Vagina (tissue), 2 donors: ENCODE data around the gene RPUSD1. TPM values are rescaled to one million over a fixed set of nuclear protein-coding genes. Genes with fewer than 3 reads are reported as not detected.
A peak's percentile ranks its signal among the peaks of the same experiment; 100 is the strongest.
"Not testable (repeated sequence)": the region's sequence is repeated elsewhere in the genome, so short reads cannot be mapped to it uniquely, and the experiment has no call there.

Source experiments
- DNase-seq, 2 donors: peaks; one replicate each; pipeline ENCODE4 v3.0.0-alpha.2; 2017; ENCODE audit errors: extremely low spot score in 2 of 2
- H3K27ac ChIP-seq: fragments of 200-600 bp; sonication (generic); one replicate; pipeline ENCODE4 v1.5.1; 2019
- H3K27me3 ChIP-seq: fragments of 200-600 bp; sonication (generic); one replicate; pipeline ENCODE4 v1.5.1; 2019
- H3K36me3 ChIP-seq, 2 donors: fragments of 200-600 bp; sonication (generic); one replicate each; pipeline ENCODE4 v1.5.1; 2017 to 2019
- H3K4me1 ChIP-seq: fragments of 200-600 bp; sonication (generic); one replicate; pipeline ENCODE4 v1.5.1; 2019
- H3K4me3 ChIP-seq, 2 donors: fragments of 200-600 bp; sonication (generic); 1 replicate in 1 of 2; 2 replicates in 1 of 2; pipeline ENCODE4 v1.5.1; 2016 to 2019
- H3K9me3 ChIP-seq: fragments of 200-600 bp; sonication (generic); one replicate; pipeline ENCODE4 v1.5.1; 2019
- POLR2A ChIP-seq, 2 donors: fragments of 450-650 bp; IDR thresholded peaks; one replicate each; pipeline ENCODE4 v1.6.1; 2017; ENCODE audit warnings: antibody characterized with exemption in 2 of 2, mild to moderate bottlenecking in 2 of 2, moderate library complexity in 2 of 2
- POLR2AphosphoS5 ChIP-seq, 2 donors: sonication (generic); formaldehyde crosslinking; IDR thresholded peaks; one replicate each; pipeline ENCODE4 v1.9.0; 2017; ENCODE audit warnings: antibody characterized with exemption in 2 of 2, mild to moderate bottlenecking in 2 of 2, low read depth in 1 of 2; ENCODE audit not compliant: insufficient read depth in 1 of 2
- intact Hi-C: fragments of 100-400 bp; cut with DNase I; formaldehyde crosslinking; loops from one replicate; pipeline ENCODE4 v1.15.1; 2023
- total RNA-seq: library from RNA; depleted of rRNA; stranded (reverse); fragments of >200 nt; gene quantifications from one replicate; pipeline ENCODE4 v1.2.3, GENCODE V29; 2016
- TF ChIP-seq, protein P1 (sequence below), 3 experiments: fragments of 450-650 bp in 2 of 3; fragments of 200-600 bp in 1 of 3; sonication (generic) in 1 of 3; IDR thresholded peaks; one replicate each; pipeline ENCODE4 v1.5.1; 2017 to 2019; ENCODE audit warnings: antibody characterized with exemption in 3 of 3, mild to moderate bottlenecking in 2 of 3, moderate library complexity in 2 of 3

The RPUSD1 gene, protein sequence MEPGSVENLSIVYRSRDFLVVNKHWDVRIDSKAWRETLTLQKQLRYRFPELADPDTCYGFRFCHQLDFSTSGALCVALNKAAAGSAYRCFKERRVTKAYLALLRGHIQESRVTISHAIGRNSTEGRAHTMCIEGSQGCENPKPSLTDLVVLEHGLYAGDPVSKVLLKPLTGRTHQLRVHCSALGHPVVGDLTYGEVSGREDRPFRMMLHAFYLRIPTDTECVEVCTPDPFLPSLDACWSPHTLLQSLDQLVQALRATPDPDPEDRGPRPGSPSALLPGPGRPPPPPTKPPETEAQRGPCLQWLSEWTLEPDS
- 17.2 TPM for total RNA-seq

DNA sequence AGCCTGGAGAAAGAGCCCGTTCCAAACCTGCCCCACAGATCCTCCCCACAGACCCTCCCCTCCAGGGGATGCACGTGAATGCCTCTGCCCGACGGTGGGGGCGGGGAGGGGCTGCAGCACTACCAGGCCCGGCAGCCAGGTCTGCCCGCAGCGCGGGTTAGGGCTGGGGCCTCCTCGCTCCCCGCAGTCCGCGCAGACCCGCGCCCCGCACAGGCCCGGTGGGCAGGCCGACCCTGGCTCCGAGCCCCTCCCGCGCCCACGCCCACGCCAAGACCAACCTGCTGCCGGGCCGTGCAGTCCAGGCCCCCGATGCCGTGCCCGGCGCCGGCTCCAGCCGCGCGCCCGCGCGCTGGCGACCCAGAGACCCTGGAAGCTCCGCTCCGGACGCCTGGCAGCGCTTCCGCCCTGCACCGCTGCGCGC lies at the start of gene RPUSD1:
Gene RPUSD1, minus strand, starts transcription at position 404 of the 421 bp plus-strand sequence. CDS start 644 bp downstream, outside the sequence.
- Histone ChIP-seq H3K27ac (peak within 1 kb of the TSS; percentile 62), H3K9me3 (no peaks in the 10 kb centered on the region), H3K27me3 (no peaks in the 10 kb centered on the region), H3K36me3 (peaks cover 0 to 8% of the 10 kb centered on the region in 2 donors), H3K4me1 (peaks cover 38% of the 10 kb centered on the region), H3K4me3 (peak within 1 kb of the TSS; percentile 98 to 99)
- DNase-seq: no peak
- no peak for TF ChIP-seq POLR2A (IDR thresholded peaks at IDR 0.05)
- intact Hi-C loops: loop anchor here (5.0 kb wide), 1 partner anchor 66 kb away; the partner anchor contains the start of gene ANTKMT

DNA sequence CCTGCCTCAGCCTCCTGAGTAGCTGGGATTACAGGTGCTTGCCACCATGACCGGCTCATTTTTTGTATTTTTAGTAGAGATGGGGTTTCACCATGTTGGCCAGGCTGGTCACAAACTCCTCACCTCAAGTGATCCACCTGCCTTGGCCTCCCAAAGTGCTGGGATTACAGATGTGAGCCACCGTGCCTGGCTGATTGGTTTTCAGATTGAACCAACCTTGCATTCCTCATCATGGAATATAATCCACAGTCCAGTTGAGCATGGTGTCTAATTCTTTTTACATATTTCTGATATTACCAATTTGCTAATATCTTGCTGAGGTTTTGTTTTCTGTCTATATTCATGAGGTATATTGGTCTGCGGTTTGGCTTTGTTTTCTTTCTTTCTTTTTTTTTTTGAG lies 48.6 kb upstream of the RPUSD1 start:
- DNase-seq, H3K27me3 ChIP-seq, H3K36me3 ChIP-seq, intact Hi-C loops, H3K4me3 ChIP-seq, H3K4me1 ChIP-seq, H3K27ac ChIP-seq: not testable (repeated sequence)
- peaks cover 13% of the 10 kb centered on the region for H3K9me3 ChIP-seq

DNA sequence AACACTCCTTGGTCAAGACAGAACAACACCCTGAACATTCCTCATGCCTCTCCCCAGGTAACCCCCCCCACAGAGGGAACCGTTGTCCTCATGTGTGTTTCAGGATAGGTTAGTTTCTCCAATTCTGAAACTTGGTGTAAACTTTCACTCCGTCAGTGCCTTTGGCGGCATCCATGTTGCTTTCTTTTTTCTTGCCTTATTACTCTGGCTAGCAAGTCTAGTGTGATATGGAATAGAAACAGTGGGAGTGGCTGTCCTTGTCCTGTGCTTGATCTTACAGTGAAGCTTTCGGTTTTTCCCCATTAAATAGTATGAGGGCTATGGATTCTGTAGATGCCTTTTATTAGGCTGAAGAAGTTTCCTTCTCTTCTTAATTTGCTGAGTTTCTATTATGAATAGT lies 48.0 kb upstream of the RPUSD1 start:
- no peak overlapping the region for H3K4me3 ChIP-seq
- no peaks in the 10 kb centered on the region for H3K27me3 ChIP-seq
- intact Hi-C loops: no loop called here
- DNase-seq: no peak
- no peaks in the 10 kb centered on the region for H3K4me1 ChIP-seq
- TF ChIP-seq POLR2A (IDR thresholded peaks at IDR 0.05) (no peak), POLR2AphosphoS5 (IDR thresholded peaks at IDR 0.05; ENCODE audit: insufficient read depth in 1 of 2, low read depth in 1 of 2) (no peak)
- TF ChIP-seq, protein P1, sequence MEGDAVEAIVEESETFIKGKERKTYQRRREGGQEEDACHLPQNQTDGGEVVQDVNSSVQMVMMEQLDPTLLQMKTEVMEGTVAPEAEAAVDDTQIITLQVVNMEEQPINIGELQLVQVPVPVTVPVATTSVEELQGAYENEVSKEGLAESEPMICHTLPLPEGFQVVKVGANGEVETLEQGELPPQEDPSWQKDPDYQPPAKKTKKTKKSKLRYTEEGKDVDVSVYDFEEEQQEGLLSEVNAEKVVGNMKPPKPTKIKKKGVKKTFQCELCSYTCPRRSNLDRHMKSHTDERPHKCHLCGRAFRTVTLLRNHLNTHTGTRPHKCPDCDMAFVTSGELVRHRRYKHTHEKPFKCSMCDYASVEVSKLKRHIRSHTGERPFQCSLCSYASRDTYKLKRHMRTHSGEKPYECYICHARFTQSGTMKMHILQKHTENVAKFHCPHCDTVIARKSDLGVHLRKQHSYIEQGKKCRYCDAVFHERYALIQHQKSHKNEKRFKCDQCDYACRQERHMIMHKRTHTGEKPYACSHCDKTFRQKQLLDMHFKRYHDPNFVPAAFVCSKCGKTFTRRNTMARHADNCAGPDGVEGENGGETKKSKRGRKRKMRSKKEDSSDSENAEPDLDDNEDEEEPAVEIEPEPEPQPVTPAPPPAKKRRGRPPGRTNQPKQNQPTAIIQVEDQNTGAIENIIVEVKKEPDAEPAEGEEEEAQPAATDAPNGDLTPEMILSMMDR (IDR thresholded peaks at IDR 0.05): no peak
- H3K27ac ChIP-seq: no peak overlapping the region
- H3K9me3 ChIP-seq: peaks cover 13% of the 10 kb centered on the region
- H3K36me3 ChIP-seq: no peaks in the 10 kb centered on the region

DNA sequence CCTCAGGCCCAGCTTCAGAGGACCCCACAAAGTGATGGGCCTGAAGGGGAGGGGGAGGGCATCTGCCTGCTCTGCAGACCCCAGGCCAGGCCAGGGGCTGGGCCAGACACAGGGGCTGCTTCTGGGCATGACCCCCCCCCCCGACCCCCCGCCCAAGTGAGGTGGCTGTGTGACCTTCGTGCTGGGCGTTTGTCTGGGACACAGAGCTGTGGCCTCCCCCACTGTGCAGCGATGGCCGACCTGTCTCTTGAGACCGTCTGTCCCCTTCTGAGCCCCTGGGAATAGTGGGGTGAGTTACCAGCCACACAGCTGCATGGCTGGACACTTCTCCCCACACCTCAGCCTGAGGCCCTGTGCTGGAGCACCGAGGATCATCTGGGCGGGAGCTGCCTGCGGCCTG lies 47.2 kb upstream of the RPUSD1 start:
- Histone ChIP-seq H3K27ac (no peak overlapping the region), H3K27me3 (no peaks in the 10 kb centered on the region), H3K4me1 (no peaks in the 10 kb centered on the region), H3K9me3 (peaks cover 13% of the 10 kb centered on the region), H3K36me3 (no peaks in the 10 kb centered on the region), H3K4me3 (no peak overlapping the region)
- intact Hi-C loops: no loop called here
- TF ChIP-seq, protein P1 (IDR thresholded peaks at IDR 0.05): no peak
- TF ChIP-seq POLR2A (IDR thresholded peaks at IDR 0.05): no peak
- no peak for TF ChIP-seq POLR2AphosphoS5 (IDR thresholded peaks at IDR 0.05; ENCODE audit: insufficient read depth in 1 of 2, low read depth in 1 of 2)
- DNase-seq: no peak

DNA sequence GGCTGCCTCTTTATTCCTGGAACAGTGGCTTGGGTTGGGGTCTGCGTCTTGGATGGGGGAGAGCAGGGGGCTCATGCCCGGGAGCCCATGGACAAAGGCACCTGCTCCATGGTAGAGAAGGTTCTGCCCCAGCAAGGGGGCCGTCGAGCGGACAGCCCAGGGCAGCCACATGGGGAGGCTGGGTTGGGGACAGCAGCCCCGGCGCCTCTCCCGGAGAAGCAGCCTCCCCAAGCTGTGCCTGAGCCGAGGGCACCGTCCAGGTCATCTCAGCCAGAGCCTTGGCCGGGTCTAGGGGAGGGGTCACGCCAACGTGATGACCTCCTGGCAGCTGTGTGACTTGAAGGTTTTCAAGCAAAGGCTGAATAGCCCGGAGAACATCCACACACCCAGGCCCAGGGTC lies 45.2 kb upstream of the RPUSD1 start:
- Histone ChIP-seq H3K4me1 (no peaks in the 10 kb centered on the region), H3K36me3 (no peaks in the 10 kb centered on the region), H3K27ac (no peak overlapping the region), H3K27me3 (no peaks in the 10 kb centered on the region), H3K9me3 (peaks cover 13% of the 10 kb centered on the region), H3K4me3 (no peak overlapping the region)
- no peak for DNase-seq
- TF ChIP-seq POLR2AphosphoS5 (IDR thresholded peaks at IDR 0.05; ENCODE audit: insufficient read depth in 1 of 2, low read depth in 1 of 2) (no peak), POLR2A (IDR thresholded peaks at IDR 0.05) (no peak)
- TF ChIP-seq, protein P1 (IDR thresholded peaks at IDR 0.05): no peak
- intact Hi-C loops: no loop called here

DNA sequence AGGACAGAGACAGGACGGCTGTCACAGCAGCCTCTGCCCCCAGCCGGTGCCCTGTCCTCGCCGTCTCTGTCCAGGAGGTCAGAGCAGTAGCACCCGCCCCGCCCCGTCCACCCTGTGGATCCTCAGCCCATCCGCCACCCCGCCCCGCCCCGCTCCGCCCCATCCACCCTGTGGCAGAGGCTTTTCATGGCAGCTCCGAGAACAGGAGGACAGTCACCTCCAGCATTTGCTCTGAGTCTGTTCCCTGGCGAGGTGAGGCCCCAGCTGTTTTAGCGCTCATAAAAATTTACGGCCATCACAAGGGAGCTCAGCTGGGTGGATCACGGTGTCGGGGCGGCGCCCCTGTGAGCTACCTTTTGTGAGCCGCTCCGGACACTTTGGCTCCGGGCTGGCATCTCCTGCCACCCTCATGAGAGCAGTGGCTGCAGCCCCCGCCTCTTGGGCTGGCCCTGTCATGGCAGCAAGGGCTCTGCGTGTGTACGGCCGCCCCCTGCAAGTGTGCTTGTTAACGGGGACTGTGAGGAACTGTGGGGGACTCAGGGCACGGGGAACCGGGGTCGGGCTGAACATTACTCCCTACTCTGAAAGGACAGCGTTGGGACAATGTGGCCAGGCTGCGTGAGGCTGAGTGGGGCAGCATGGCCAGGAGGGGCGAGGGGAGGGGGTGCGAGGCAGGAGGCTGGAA lies 44.6 kb upstream of the RPUSD1 start:
- intact Hi-C loops: no loop called here
- no peak overlapping the region for H3K27ac ChIP-seq
- H3K4me1 ChIP-seq: no peaks in the 10 kb centered on the region
- H3K4me3 ChIP-seq: no peak overlapping the region
- H3K36me3 ChIP-seq: no peaks in the 10 kb centered on the region
- no peak for TF ChIP-seq POLR2A (IDR thresholded peaks at IDR 0.05)
- no peak for TF ChIP-seq POLR2AphosphoS5 (IDR thresholded peaks at IDR 0.05; ENCODE audit: insufficient read depth in 1 of 2, low read depth in 1 of 2)
- DNase-seq: no peak
- peaks cover 13% of the 10 kb centered on the region for H3K9me3 ChIP-seq
- H3K27me3 ChIP-seq: no peaks in the 10 kb centered on the region
